Measurements from ENCODE around the gene KCNQ2. TPM values are rescaled to one million over a fixed set of nuclear protein-coding genes. Genes with fewer than 3 reads are reported as not detected.

The KCNQ2 gene
- total RNA-seq, 1 donor: not detected

- H3K4me3 ChIP-seq (ENCODE audit: low read depth, low read length): no peak overlapping the region
- DNase-seq (ENCODE audit: low read depth): no peak
- no peak for TF ChIP-seq CTCF (IDR thresholded peaks at IDR 0.05; ENCODE audit: insufficient read depth, low read depth, low read length)
These were observed 114.2 kb downstream of the KCNQ2 start for GRCh38 chr20:63357921-63358905.

- no peak overlapping the region for H3K4me3 ChIP-seq (ENCODE audit: low read depth, low read length)
- TF ChIP-seq CTCF (IDR thresholded peaks at IDR 0.05; ENCODE audit: insufficient read depth, low read depth, low read length): no peak
- no peak for DNase-seq (ENCODE audit: low read depth)
These were observed 115.2 kb downstream of the KCNQ2 start for GRCh38 chr20:63356931-63357879.

GRCh38 chr20:63356511-63356910, 115.9 kb downstream of the KCNQ2 start:
- DNase-seq (ENCODE audit: low read depth): no peak
- TF ChIP-seq CTCF (IDR thresholded peaks at IDR 0.05; ENCODE audit: insufficient read depth, low read depth, low read length): no peak

GRCh38 chr20:63355781-63356295, 116.6 kb downstream of the KCNQ2 start:
- no peak for DNase-seq (ENCODE audit: low read depth)
- H3K4me3 ChIP-seq (ENCODE audit: low read depth, low read length): no peak overlapping the region
- TF ChIP-seq CTCF (IDR thresholded peaks at IDR 0.05; ENCODE audit: insufficient read depth, low read depth, low read length): no peak

More at GRCh38 chr20:63356511-63356910, 115.9 kb downstream of the KCNQ2 start:
- H3K4me3 ChIP-seq (ENCODE audit: low read depth, low read length): no peak overlapping the region

- DNase-seq (ENCODE audit: low read depth): no peak
- no peak for TF ChIP-seq CTCF (IDR thresholded peaks at IDR 0.05; ENCODE audit: insufficient read depth, low read depth, low read length)
These were observed 117.7 kb downstream of the KCNQ2 start for GRCh38 chr20:63354636-63355350.

GRCh38 chr20:63352811-63353221, 119.6 kb downstream of the KCNQ2 start:
- DNase-seq (ENCODE audit: low read depth): no peak
- no peak for TF ChIP-seq CTCF (IDR thresholded peaks at IDR 0.05; ENCODE audit: insufficient read depth, low read depth, low read length)
- H3K4me3 ChIP-seq (ENCODE audit: low read depth, low read length): no peak overlapping the region

More at GRCh38 chr20:63354636-63355350, 117.7 kb downstream of the KCNQ2 start:
- H3K4me3 ChIP-seq (ENCODE audit: low read depth, low read length): no peak overlapping the region
